ENCODE results near the gene CCDC24. TPM values are rescaled to one million over a fixed set of nuclear protein-coding genes. Genes with fewer than 3 reads are reported as not detected.

CCDC24 gene
- polyA plus RNA-seq = 2.1 and 9.7 TPM in 2 replicates

GRCh38 chr1:43991476-43992231, at the start of gene CCDC24:
CCDC24 (plus strand) TSS chr1:43991599; CDS start chr1:43991879, 280 bp downstream.

GRCh38 chr1:43946236-43947060, 45.0 kb upstream of the CCDC24 start, which contains the start of gene IPO13:
IPO13 (plus strand) TSS chr1:43946950; CDS start chr1:43947601, 651 bp downstream.

DNA sequence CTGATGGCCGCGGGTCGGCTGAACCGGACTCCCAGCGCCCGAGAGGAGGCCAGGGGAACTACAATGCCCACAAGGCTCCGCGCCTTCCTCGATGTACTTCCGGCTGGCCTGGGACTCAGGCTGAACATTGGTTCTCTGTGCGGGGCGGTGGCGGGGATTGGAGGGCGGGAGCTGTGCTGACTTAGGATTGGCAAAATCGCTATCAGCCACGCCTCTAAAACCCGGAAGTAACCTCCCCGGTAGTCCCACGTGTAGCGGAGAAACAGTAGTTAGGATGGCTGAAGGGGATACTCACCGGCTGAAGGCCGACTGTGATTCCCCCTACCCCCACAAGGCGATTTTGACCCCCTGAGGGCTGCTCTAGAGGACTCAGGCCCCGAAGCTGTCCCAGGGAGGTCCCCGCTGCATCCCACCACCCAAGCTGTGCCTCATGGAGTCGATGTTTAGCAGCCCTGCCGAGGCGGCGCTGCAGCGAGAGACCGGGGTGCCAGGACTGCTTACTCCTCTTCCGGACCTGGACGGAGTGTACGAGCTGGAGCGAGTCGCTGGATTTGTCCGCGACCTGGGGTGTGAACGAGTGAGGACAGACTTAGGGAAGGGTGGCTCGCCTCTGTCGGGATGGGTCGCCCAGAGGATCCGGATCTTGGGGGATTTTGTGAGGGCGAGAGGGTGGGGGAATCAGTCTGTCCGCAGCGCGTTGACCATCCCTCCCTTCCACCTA, 21.5 kb upstream of the CCDC24 start, which contains the start of gene DPH2:
DPH2 (plus strand) TSS at position 265 of the 721 bp plus-strand sequence; CDS start at position 431, 166 bp downstream.

DNA sequence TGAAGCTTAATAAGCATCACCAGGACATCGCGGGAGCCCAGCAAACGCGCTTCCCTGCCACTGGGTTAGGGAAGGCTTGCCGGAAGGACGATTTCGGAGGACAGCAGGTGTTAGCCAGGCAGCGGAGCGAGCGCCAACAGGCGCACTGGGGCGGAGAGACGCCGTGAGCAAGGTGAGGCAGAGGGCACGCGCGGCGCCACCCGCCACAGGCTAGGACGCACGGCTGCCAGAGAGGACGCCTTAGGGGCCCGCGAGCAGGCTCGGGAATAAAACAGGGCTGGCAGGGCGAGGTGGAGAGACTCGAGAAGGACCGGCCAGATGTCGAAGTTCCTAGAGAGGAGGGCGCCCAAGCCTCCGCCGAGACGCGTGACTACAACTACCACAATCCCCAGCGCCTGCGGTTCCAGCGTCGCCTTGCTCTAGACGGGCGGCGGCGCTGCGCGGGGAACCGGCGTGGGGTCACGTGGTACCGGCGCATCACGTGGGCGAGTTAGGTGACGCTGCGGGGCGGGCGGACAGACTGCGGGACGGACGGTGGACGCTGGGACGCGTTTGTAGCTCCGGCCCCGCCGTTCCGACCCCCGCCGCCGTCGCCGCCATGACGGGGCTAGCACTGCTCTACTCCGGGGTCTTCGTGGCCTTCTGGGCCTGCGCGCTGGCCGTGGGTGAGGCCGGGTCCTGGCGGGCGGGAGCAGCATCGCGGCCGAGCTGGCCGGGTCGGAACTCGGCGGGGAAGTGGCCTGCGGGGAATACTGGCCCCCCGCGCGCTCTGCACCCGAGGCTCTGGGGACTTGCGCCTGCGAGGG, 16.8 kb upstream of the CCDC24 start, which contains the start of gene ATP6V0B:
ATP6V0B (plus strand) TSS at position 518 of the 806 bp plus-strand sequence; CDS start at position 599, 81 bp downstream.

GRCh38 chr1:43978551-43979260, 12.7 kb upstream of the CCDC24 start, which contains the start of gene B4GALT2:
B4GALT2 (plus strand) TSS chr1:43979210; CDS start chr1:43981161, 1,951 bp downstream.

GRCh38 chr1:44031252-44032169, 40.1 kb downstream of the CCDC24 start, which contains the start of gene SLC6A9:
SLC6A9 (minus strand) TSS chr1:44031462; CDS start chr1:44024277, 7,185 bp downstream.

Other genes with a start within 250 kb of the CCDC24 start
- gene ARTN, start 57.8 kb upstream of the CCDC24 start, polyA plus RNA-seq = 0.36 TPM in 1 of 2 replicates, not detected in the other
- gene IPO13, start 44.6 kb upstream of the CCDC24 start, polyA plus RNA-seq = 23.2 and 25.3 TPM in 2 replicates
- 8.3 and 12.2 TPM in 2 replicates for gene DPH2, start 21.6 kb upstream of the CCDC24 start, polyA plus RNA-seq
- gene ATP6V0B, start 16.6 kb upstream of the CCDC24 start, polyA plus RNA-seq = 558 and 648 TPM in 2 replicates
- 0.17 and 0.46 TPM in 2 replicates for gene B4GALT2, start 12.4 kb upstream of the CCDC24 start, polyA plus RNA-seq
- gene SLC6A9, start 39.9 kb downstream of the CCDC24 start, polyA plus RNA-seq = 1.5 and 1.6 TPM in 2 replicates
- not detected in 2 replicates for gene KLF17, start 127.2 kb downstream of the CCDC24 start, polyA plus RNA-seq
- gene KLF18, start 150.0 kb downstream of the CCDC24 start, polyA plus RNA-seq = not detected in 2 replicates
- gene DMAP1, start 221.9 kb downstream of the CCDC24 start, polyA plus RNA-seq = 5.7 and 19.5 TPM in 2 replicates

Measured in Purkinje cell (primary cell).